ENCODE measurements around the gene NSF.
"Not testable (repeated sequence)": the region's sequence is repeated elsewhere in the genome, so short reads cannot be mapped to it uniquely, and the experiment has no call there.

NSF gene

DNA sequence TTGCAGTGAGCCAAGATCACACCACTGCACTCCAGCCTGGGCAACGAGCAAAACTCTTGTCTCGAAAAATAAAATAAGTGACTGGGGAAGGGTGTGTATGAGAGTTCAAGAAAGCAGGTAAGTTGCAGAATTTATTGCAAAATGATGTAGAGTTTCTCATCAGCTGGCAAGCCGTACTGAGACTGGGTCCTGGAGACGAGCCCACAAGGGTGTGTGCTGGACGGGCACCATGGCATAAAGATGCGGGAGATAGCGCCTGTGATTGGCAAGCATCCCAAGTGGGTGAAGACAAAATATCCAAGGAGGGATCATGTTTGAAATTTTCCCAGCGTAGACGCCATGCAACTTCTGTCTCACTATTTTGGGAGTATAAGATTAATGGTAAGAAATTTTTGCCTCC lies 168.7 kb downstream of the NSF start:
- DNase-seq, result no peak

- DNase-seq, result no peak
Measured at GRCh38 chr17:46763416-46763815, 172.9 kb downstream of the NSF start.

DNA sequence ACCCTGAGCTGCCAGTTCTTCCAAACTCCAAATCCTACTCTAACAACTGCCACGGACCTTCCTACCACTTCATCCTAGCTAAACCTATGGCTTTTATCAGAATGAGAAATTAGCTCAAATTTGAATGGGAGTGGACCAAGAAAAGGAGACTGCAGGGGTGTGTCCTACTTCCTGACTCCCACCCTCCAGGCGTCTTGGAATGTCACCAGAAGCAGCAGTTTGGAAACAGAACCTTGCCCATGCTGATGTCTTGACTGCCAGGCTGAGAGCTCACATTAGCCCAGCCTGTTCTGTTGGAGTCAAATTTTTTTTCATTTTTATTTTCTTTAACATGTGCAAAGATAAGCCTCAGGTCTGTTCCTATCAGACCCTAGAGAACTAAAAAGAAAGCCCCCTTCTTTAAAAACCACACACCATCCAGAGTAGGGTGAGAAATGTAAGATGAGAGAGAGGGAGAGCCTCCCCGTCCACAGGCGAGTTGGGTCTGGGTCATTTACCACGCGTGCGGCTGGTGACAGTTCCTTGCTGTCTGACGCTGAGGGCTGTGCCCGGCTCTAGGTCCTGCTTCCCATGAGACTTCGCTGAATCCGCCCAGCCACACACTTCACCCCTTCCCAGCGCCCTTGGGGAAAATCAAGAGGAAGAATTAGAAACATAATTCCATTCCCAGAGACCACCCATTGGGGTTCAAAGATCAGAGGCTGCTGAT lies 173.7 kb downstream of the NSF start:
- no peak for DNase-seq

- DNase-seq, result no peak
Measured at GRCh38 chr17:46764709-46765401, 174.4 kb downstream of the NSF start.

- DNase-seq, result no peak
Measured at GRCh38 chr17:46765453-46765852, 175.0 kb downstream of the NSF start.

- DNase-seq, result no peak
Measured at GRCh38 chr17:46766493-46767491, 176.3 kb downstream of the NSF start.

DNA sequence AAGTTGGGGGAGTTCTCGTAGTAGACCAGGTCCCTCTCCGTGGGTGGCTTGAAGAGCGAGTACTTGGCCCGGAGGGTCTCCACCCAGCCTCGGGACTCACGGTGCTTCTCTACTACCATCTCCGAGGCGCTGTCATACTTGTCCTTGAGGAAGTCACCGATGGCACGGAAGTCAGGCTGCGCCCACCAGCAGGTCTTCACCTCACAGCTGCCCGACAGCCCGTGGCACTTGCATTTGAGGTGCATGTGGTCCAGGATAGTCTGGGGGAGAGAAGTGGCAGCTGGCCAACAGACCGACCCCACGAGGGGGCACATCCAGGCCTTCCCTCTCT lies 178.0 kb downstream of the NSF start:
- DNase-seq, result no peak

DNA sequence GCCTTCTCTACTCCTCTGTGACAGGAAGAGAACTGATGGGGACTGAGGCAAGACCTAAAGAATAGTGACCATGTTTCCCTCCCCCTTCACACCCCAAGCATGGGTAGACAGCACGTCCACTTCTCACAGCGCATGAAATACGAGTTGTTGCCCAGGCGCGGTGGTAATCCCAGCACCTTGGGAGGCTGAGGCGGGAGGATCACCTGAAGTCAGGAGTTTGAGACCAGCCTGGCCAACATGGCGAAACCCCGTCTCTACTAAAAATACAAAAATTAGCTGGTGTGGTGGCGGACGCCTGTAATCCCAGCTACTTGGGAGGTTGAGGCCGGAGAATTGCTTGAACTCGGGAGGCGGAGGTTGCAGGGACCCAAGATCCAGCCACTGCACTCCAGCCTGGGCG lies 178.4 kb downstream of the NSF start:
- not testable (repeated sequence) for DNase-seq

- no peak for DNase-seq
Measured at GRCh38 chr17:46769531-46770438, 179.3 kb downstream of the NSF start.

- DNase-seq, result no peak
Measured at GRCh38 chr17:46770439-46770817, 180.0 kb downstream of the NSF start.

DNA sequence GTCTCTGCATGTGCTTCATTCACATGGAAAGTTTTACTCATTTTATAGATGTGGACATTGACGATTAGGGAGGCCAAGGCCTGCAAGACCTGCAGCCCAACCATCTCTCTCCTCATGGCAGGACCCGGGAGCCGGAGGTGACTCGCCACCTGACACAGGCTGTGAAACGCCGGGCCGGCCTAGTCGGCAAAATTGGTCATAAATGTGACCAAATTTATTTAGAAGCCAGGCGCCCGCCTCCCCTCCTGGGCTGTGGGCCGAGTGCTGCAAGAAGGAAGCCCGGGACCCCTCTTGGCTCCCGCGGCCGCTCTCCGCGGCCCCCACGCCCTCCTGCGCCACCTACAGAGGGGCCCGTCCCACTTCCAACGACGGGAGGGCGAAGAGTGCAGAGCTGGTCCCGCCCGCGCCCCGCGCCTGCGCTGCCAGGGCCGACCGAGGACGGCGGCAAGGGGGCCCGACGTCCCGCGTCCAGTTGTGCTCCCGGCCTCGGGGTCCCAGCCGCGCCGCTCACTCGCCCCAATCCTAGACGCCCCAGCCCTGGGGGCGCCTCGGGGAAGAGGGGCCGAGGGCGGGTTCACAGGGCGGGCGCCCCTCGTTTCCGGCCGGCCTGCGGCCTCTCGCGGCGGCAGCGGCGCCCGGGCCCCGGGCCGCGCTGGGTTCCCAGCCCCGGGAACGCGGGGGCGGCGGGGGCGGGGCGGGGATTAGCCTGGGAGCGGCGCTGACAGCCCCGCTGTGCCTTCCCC lies 180.5 kb downstream of the NSF start:
- DNase-seq, result no peak

- DNase-seq, result no peak
Measured at GRCh38 chr17:46771561-46772474, 181.3 kb downstream of the NSF start.

DNA sequence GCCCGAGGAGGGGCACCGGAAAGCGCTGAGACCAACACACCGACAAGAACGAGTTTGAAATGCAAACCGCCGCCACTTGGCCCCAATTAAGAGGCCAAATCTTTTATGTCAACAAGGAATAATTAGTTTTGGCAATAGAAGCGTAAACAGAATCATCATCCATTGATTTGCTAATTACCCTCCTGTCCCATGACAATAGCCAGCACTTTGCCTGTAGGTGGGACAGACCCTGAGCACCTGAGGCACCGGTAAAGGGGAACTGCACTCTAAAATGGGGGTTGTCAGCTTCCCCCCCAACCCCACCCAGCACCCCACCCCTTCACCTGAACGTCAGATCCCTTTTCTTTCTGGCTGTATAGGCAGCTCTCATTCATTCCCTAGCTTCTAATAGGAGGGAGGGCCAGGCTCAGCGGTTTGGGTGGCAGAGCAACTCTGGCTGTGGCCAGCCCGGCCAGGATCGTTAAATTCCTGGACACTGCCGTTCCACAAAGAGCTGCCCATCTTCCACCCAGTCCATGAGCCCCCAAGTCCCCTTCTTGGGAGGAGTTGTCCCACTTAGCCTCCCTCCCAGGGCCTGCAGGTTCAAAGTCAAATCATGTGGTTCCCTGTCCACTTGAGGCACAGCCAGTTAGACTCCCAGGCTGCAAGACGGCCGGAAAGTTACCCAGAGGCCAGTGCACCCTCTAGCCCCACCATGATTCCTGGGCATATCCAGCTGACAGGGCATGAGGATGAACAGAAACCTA lies 182.2 kb downstream of the NSF start:
- no peak for DNase-seq

GRCh38 chr17:46773221-46773605 lies 182.7 kb downstream of the NSF start:
- no peak for DNase-seq

GRCh38 chr17:46773676-46774075 lies 183.2 kb downstream of the NSF start:
- no peak for DNase-seq

- no peak for DNase-seq
Measured at GRCh38 chr17:46774108-46774737, 183.8 kb downstream of the NSF start.

DNA sequence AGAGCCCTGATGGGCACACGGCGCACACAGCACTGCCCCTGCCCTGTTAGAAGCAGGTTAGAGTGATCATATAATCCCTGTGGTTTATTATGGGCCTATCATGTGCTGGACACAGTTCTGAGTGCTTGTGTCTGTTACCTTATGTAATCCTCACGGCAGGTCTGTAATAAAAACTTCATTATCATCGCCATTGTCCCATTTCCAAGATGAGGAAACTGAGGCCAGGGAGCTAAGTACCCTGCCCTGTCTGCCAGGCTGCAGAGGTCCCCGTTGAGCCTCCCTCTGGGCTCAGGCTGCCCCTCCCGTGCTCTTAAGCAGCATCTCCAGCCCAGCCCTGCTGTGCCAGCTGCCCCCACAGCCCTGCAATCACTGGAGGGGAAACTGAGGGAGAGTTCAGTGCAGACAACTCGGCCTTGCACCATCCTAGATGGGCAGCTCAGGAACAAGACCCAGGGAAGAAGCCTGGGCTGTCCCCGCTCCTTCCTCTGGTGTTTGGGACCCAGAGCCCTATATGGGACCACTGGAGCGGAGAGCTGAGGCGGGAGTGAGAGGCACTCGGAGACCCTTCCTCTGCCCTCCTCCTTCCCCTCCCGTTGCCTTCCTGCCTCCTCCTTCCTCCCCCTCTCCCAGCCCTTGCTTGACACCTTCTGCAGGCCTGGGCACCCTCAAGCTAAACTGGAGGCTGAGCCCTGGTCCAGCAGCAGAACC lies 186.0 kb downstream of the NSF start:
- DNase-seq, result no peak

Data from activated naive CD4-positive, alpha-beta T cell treated with anti-CD3 and anti-CD28 coated beads, Interleukin-2, amount 50 U/mL, for 16 hours (primary cell).